Esophagus muscularis mucosa (tissue), 4 donors: ENCODE results near the gene SLX4IP. TPM values are rescaled to one million over a fixed set of nuclear protein-coding genes. Genes with fewer than 3 reads are reported as not detected.

Experiments used
- DNase-seq: peaks from one replicate; pipeline ENCODE4 v3.0.0-alpha.2; 2017; ENCODE audit errors: extremely low spot score
- H3K27ac ChIP-seq, 4 donors: fragments of 200-600 bp; sonication (generic); replicated peaks in 1 of 4; 1 replicate in 3 of 4; 2 replicates in 1 of 4; pipeline ENCODE4 v1.5.1; 2016 to 2019; ENCODE audit warnings: mild to moderate bottlenecking in 1 of 4
- H3K27me3 ChIP-seq, 4 donors: fragments of 200-600 bp; sonication (generic); one replicate each; pipeline versions ENCODE4 v1.5.1 to v1.6.0; 2016 to 2019
- H3K36me3 ChIP-seq, 4 donors: fragments of 200-600 bp; sonication (generic); one replicate each; pipeline ENCODE4 v1.5.1; 2016 to 2019
- H3K4me1 ChIP-seq, 4 donors: fragments of 200-600 bp; sonication (generic); one replicate each; pipeline ENCODE4 v1.5.1; 2016 to 2019
- H3K4me3 ChIP-seq, 4 donors: fragments of 200-600 bp; sonication (generic); 1 replicate in 2 of 4; 2 replicates in 2 of 4; pipeline ENCODE4 v1.5.1; 2016 to 2019; ENCODE audit warnings: mild to moderate bottlenecking in 4 of 4, moderate library complexity in 1 of 4
- H3K9me3 ChIP-seq, 4 donors: fragments of 200-600 bp; sonication (generic); 1 replicate in 3 of 4; 2 replicates in 1 of 4; pipeline ENCODE4 v1.5.1; 2016 to 2019
- CTCF ChIP-seq, 3 experiments: fragments of 200-600 bp in 2 of 3; fragments of 450-650 bp in 1 of 3; sonication (generic) in 2 of 3; IDR thresholded peaks; one replicate each; pipeline ENCODE4 v1.5.1; 2017 to 2019; ENCODE audit warnings: antibody characterized with exemption in 3 of 3, mild to moderate bottlenecking in 2 of 3, moderate library complexity in 1 of 3
- EP300 ChIP-seq: sonication (generic); formaldehyde crosslinking; IDR thresholded peaks from one replicate; pipeline ENCODE4 v1.6.1; 2017; ENCODE audit warnings: antibody characterized with exemption
- POLR2A ChIP-seq: fragments of 450-650 bp; IDR thresholded peaks from one replicate; pipeline ENCODE4 v1.6.1; 2017; ENCODE audit warnings: antibody characterized with exemption, moderate library complexity, mild to moderate bottlenecking, low read depth
- POLR2AphosphoS5 ChIP-seq, 2 donors: sonication (generic); formaldehyde crosslinking; IDR thresholded peaks; one replicate each; pipeline ENCODE4 v1.6.1; 2017; ENCODE audit warnings: antibody characterized with exemption in 2 of 2
- WGBS: methylation state at CpG from one replicate; pipeline ENCODE4 v1.1.5; 2018; 5-methylcytosine and 5-hydroxymethylcytosine counted together
- intact Hi-C: fragments of 100-400 bp; cut with DNase I; formaldehyde crosslinking; loops from one replicate; pipeline ENCODE4 v1.15.1; 2023
- total RNA-seq, 4 donors: library from RNA; depleted of rRNA; stranded (reverse); fragments of >200 nt; gene quantifications; one replicate each; pipeline versions ENCODE4 v1.1.0 to v1.2.1, GENCODE V29; 2016

SLX4IP gene
- total RNA-seq, 4 donors from 2014 or later, result 1.2 to 2.1 (median 1.5) TPM

GRCh38 chr20:10476319-10476724 lies 41.2 kb downstream of the SLX4IP start:
- Histone ChIP-seq H3K36me3 (no peaks in the 10 kb centered on the region), H3K4me3 (no peak overlapping the region), H3K4me1 (peaks cover 0 to 19% (median 16%) of the 10 kb centered on the region in 4 donors), H3K27me3 (no peaks in the 10 kb centered on the region), H3K9me3 (peaks cover 0 to 5% (median 0%) of the 10 kb centered on the region in 4 donors), H3K27ac (no peak overlapping the region)
- no peak for DNase-seq
- 80% methylated on average over 3 of the region's 3 CpGs for WGBS
- TF ChIP-seq POLR2A (no peak), EP300 (no peak), CTCF (IDR thresholded peaks at IDR 0.05) (no peak), POLR2AphosphoS5 (IDR thresholded peaks at IDR 0.05) (no peak)
- intact Hi-C loops, result loop anchor here (10.0 kb wide), 1 partner anchor 798 kb away; no protein-coding TSS in a partner anchor

GRCh38 chr20:10478205-10478604 lies 43.1 kb downstream of the SLX4IP start:
- WGBS, result 93% methylated on average over 1 of the region's 1 CpG
- no peak for TF ChIP-seq EP300
- no peak for TF ChIP-seq CTCF (IDR thresholded peaks at IDR 0.05)
- no peak for TF ChIP-seq POLR2A
- TF ChIP-seq POLR2AphosphoS5 (IDR thresholded peaks at IDR 0.05), result no peak
- H3K4me1 ChIP-seq, result peaks cover 0 to 19% (median 16%) of the 10 kb centered on the region in 4 donors
- H3K27me3 ChIP-seq, result no peaks in the 10 kb centered on the region
- H3K36me3 ChIP-seq, result no peaks in the 10 kb centered on the region
- H3K9me3 ChIP-seq, result no peaks in the 10 kb centered on the region
- no peak overlapping the region for H3K27ac ChIP-seq
- intact Hi-C loops, result loop anchor here (10.0 kb wide), 1 partner anchor 797 kb away; no protein-coding TSS in a partner anchor
- no peak for DNase-seq
- no peak overlapping the region for H3K4me3 ChIP-seq

- Histone ChIP-seq H3K4me1 (peaks cover 0 to 15% (median 12%) of the 10 kb centered on the region in 4 donors), H3K36me3 (no peaks in the 10 kb centered on the region), H3K4me3 (no peak overlapping the region), H3K9me3 (no peaks in the 10 kb centered on the region), H3K27ac (no peak overlapping the region), H3K27me3 (no peaks in the 10 kb centered on the region)
- intact Hi-C loops, result loop anchor here (10.0 kb wide), 1 partner anchor 796 kb away; no protein-coding TSS in a partner anchor
- no peak for TF ChIP-seq POLR2AphosphoS5 (IDR thresholded peaks at IDR 0.05)
- TF ChIP-seq CTCF (IDR thresholded peaks at IDR 0.05), result no peak
- TF ChIP-seq POLR2A, result no peak
- no peak for TF ChIP-seq EP300
- no peak for DNase-seq
- 91% methylated on average over 4 of the region's 4 CpGs for WGBS
These were observed 43.8 kb downstream of the SLX4IP start for GRCh38 chr20:10478930-10479329.

- TF ChIP-seq EP300, result no peak
- Histone ChIP-seq H3K27ac (no peak overlapping the region), H3K9me3 (no peaks in the 10 kb centered on the region), H3K27me3 (no peaks in the 10 kb centered on the region), H3K4me1 (no peaks in the 10 kb centered on the region), H3K36me3 (no peaks in the 10 kb centered on the region), H3K4me3 (no peak overlapping the region)
- DNase-seq, result no peak
- WGBS, result 82% methylated on average over 5 of the region's 5 CpGs
- intact Hi-C loops, result no loop called here
These were observed 46.6 kb downstream of the SLX4IP start for GRCh38 chr20:10481676-10482075.

GRCh38 chr20:10483691-10484090 lies 48.6 kb downstream of the SLX4IP start:
- Histone ChIP-seq H3K4me1 (peaks cover 0 to 6% (median 0%) of the 10 kb centered on the region in 4 donors), H3K27me3 (no peaks in the 10 kb centered on the region), H3K36me3 (no peaks in the 10 kb centered on the region), H3K4me3 (no peak overlapping the region), H3K27ac (no peak overlapping the region), H3K9me3 (no peaks in the 10 kb centered on the region)
- intact Hi-C loops, result no loop called here
- no peak for TF ChIP-seq CTCF (IDR thresholded peaks at IDR 0.05)
- no peak for TF ChIP-seq POLR2A
- TF ChIP-seq POLR2AphosphoS5 (IDR thresholded peaks at IDR 0.05), result no peak
- TF ChIP-seq EP300, result no peak
- DNase-seq, result no peak
- WGBS, result 100% methylated on average over 2 of the region's 2 CpGs
